Mucosa of descending colon (tissue), 3 donors: Measurements from ENCODE around the gene FYB1. TPM values are rescaled to one million over a fixed set of nuclear protein-coding genes. Genes with fewer than 3 reads are reported as not detected.

ENCODE experiments used
- ATAC-seq: fragments of 200-7000 bp; cut with Tn5 transposase; one replicate; pipeline ENCODE4 v1.9.1; 2020; ENCODE audit warnings: mild to moderate bottlenecking, moderate library complexity
- DNase-seq, 3 donors: peaks; one replicate each; pipeline ENCODE4 v3.0.0-alpha.2; 2020
- H3K36me3 ChIP-seq: fragments of 200-600 bp; one replicate; pipeline ENCODE4 v1.8.0; 2021; ENCODE audit warnings: low read depth, mild to moderate bottlenecking
- H3K4me1 ChIP-seq: fragments of 200-600 bp; one replicate; pipeline ENCODE4 v1.8.0; 2021; ENCODE audit warnings: low read depth, mild to moderate bottlenecking
- H3K4me3 ChIP-seq: fragments of 200-600 bp; one replicate; pipeline ENCODE4 v1.8.0; 2021; ENCODE audit warnings: mild to moderate bottlenecking
- H3K9me3 ChIP-seq: fragments of 200-600 bp; one replicate; pipeline ENCODE4 v1.8.0; 2021; ENCODE audit warnings: mild to moderate bottlenecking
- intact Hi-C, 2 donors: fragments of 100-400 bp; cut with DNase I in 1 of 2; cut with micrococcal nuclease in 1 of 2; formaldehyde crosslinking; loops; one replicate each; pipeline versions ENCODE4 v1.11.0 to v1.11.1; 2022; cut with DNase I, micrococcal nuclease
- total RNA-seq, 3 donors: library from RNA; stranded (reverse); fragmentation: NEBNext Ultra II Directional in 2 of 3; extraction: Animal tissue kit (Norgen Biotek cat#: 25700) in 2 of 3; gene quantifications; one replicate each; pipeline versions ENCODE4 v1.2.1 to v1.2.4, GENCODE V29; 2021 to 2023
- TF ChIP-seq, protein P1 (sequence below): fragments of 200-600 bp; IDR thresholded peaks from one replicate; pipeline ENCODE4 v1.8.0; 2022; ENCODE audit warnings: antibody characterized with exemption, mild to moderate bottlenecking
- donor health status: DM: no; HTN: no; CAD: no; lungs with moderate emphysema.
- donor health status: DM: no; HTN: no; CAD: no.
- donor health status: DM: no; HTN: yes; CAD: no.

The FYB1 gene
- total RNA-seq, 3 donors from 2014 or later: 11.5 to 19.4 (median 13.1) TPM

GRCh38 chr5:39164016-39164415 lies 55.3 kb downstream of the FYB1 start:
- Histone ChIP-seq H3K36me3 (no peaks in the 10 kb centered on the region), H3K4me1 (no peaks in the 10 kb centered on the region), H3K9me3 (no peaks in the 10 kb centered on the region), H3K4me3 (no peak overlapping the region)
- TF ChIP-seq, protein P1, sequence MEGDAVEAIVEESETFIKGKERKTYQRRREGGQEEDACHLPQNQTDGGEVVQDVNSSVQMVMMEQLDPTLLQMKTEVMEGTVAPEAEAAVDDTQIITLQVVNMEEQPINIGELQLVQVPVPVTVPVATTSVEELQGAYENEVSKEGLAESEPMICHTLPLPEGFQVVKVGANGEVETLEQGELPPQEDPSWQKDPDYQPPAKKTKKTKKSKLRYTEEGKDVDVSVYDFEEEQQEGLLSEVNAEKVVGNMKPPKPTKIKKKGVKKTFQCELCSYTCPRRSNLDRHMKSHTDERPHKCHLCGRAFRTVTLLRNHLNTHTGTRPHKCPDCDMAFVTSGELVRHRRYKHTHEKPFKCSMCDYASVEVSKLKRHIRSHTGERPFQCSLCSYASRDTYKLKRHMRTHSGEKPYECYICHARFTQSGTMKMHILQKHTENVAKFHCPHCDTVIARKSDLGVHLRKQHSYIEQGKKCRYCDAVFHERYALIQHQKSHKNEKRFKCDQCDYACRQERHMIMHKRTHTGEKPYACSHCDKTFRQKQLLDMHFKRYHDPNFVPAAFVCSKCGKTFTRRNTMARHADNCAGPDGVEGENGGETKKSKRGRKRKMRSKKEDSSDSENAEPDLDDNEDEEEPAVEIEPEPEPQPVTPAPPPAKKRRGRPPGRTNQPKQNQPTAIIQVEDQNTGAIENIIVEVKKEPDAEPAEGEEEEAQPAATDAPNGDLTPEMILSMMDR: no peak
- intact Hi-C loops: no loop called here
- peak; percentile 61 for ATAC-seq
- DNase-seq: peak in 1 of 3 donors; percentile 52

- H3K9me3 ChIP-seq: no peaks in the 10 kb centered on the region
- TF ChIP-seq, protein P1: no peak
- DNase-seq: no peak
- no peak overlapping the region for H3K4me3 ChIP-seq
- H3K36me3 ChIP-seq: no peaks in the 10 kb centered on the region
- ATAC-seq: no peak
- intact Hi-C loops: no loop called here
- no peaks in the 10 kb centered on the region for H3K4me1 ChIP-seq
These were observed 57.8 kb downstream of the FYB1 start for GRCh38 chr5:39161578-39161977.

GRCh38 chr5:39160576-39161213 lies 58.7 kb downstream of the FYB1 start:
- ATAC-seq: no peak

GRCh38 chr5:39159811-39160490 lies 59.4 kb downstream of the FYB1 start:
- Histone ChIP-seq H3K9me3 (no peaks in the 10 kb centered on the region), H3K4me3 (no peak overlapping the region), H3K36me3 (no peaks in the 10 kb centered on the region), H3K4me1 (no peaks in the 10 kb centered on the region)
- intact Hi-C loops: no loop called here
- TF ChIP-seq, protein P1: no peak
- DNase-seq (no peak), ATAC-seq (no peak)

More at GRCh38 chr5:39160576-39161213, 58.7 kb downstream of the FYB1 start:
- no peaks in the 10 kb centered on the region for H3K4me1 ChIP-seq
- H3K36me3 ChIP-seq: no peaks in the 10 kb centered on the region
- no peaks in the 10 kb centered on the region for H3K9me3 ChIP-seq
- intact Hi-C loops: no loop called here
- no peak for DNase-seq
- TF ChIP-seq, protein P1: no peak
- H3K4me3 ChIP-seq: no peak overlapping the region

GRCh38 chr5:39158786-39159185 lies 60.6 kb downstream of the FYB1 start:
- Histone ChIP-seq H3K36me3 (no peaks in the 10 kb centered on the region), H3K4me3 (no peak overlapping the region), H3K9me3 (no peaks in the 10 kb centered on the region), H3K4me1 (no peaks in the 10 kb centered on the region)
- TF ChIP-seq, protein P1: no peak
- intact Hi-C loops: no loop called here
- DNase-seq (no peak), ATAC-seq (no peak)
